Fibroblast of villous mesenchyme (primary cell): ENCODE measurements around the gene EMD. TPM values are rescaled to one million over a fixed set of nuclear protein-coding genes. Genes with fewer than 3 reads are reported as not detected.

ENCODE experiments used
- DNase-seq: peaks from one replicate; pipeline ENCODE4 v3.0.0-alpha.2; 2010; ENCODE audit warnings: low read depth
- H3K4me3 ChIP-seq: 2 replicates; pipeline ENCODE4 v1.5.1; 2011; ENCODE audit warnings: low read depth, mild to moderate bottlenecking, low read length
- total RNA-seq: library from RNA; depleted of rRNA; stranded (reverse); fragments of >200 nt; gene quantifications from 2 replicates; pipeline ENCODE4 v1.2.3, GENCODE V29; 2012
- TF ChIP-seq, protein P1 (sequence below): IDR thresholded peaks from 2 replicates; pipeline ENCODE4 v1.5.1; 2012; ENCODE audit warnings: low read depth, mild to moderate bottlenecking, low read length; ENCODE audit not compliant: insufficient read depth

Gene EMD
- total RNA-seq, 1 donor: 34.5 TPM

DNA sequence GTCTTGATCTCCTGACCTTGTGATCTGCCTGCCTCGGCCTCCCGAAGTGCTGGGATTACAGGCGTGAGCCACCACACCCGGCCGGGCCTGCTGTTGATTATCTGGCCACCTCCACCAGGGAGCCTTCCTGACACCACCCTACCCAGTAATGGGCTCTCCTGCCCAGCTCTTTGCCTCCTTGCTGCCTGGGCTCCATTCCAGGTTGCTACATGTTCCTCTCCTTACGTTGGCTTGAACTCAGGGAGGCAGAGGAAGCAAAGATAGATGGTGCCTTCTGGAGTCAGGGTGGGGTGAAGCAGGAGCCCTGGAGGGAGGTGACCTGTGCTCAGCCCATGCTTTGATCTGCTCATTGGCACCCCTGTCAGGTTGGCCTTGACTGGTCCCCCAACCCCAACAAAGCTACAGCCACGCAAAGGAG, 31.0 kb upstream of the EMD start:
- no peak overlapping the region for H3K4me3 ChIP-seq
- DNase-seq: no peak
- TF ChIP-seq, protein P1, sequence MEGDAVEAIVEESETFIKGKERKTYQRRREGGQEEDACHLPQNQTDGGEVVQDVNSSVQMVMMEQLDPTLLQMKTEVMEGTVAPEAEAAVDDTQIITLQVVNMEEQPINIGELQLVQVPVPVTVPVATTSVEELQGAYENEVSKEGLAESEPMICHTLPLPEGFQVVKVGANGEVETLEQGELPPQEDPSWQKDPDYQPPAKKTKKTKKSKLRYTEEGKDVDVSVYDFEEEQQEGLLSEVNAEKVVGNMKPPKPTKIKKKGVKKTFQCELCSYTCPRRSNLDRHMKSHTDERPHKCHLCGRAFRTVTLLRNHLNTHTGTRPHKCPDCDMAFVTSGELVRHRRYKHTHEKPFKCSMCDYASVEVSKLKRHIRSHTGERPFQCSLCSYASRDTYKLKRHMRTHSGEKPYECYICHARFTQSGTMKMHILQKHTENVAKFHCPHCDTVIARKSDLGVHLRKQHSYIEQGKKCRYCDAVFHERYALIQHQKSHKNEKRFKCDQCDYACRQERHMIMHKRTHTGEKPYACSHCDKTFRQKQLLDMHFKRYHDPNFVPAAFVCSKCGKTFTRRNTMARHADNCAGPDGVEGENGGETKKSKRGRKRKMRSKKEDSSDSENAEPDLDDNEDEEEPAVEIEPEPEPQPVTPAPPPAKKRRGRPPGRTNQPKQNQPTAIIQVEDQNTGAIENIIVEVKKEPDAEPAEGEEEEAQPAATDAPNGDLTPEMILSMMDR: no peak

GRCh38 chrX:154348646-154349358, 30.3 kb upstream of the EMD start:
- DNase-seq: no peak
- TF ChIP-seq, protein P1: no peak

GRCh38 chrX:154349359-154349935, 29.6 kb upstream of the EMD start:
- TF ChIP-seq, protein P1: no peak
- no peak overlapping the region for H3K4me3 ChIP-seq
- no peak for DNase-seq

More at GRCh38 chrX:154348646-154349358, 30.3 kb upstream of the EMD start:
- H3K4me3 ChIP-seq: no peak overlapping the region

GRCh38 chrX:154349979-154350378, 29.1 kb upstream of the EMD start:
- H3K4me3 ChIP-seq: no peak overlapping the region
- TF ChIP-seq, protein P1: no peak
- DNase-seq: no peak

- no peak overlapping the region for H3K4me3 ChIP-seq
- no peak for DNase-seq
- TF ChIP-seq, protein P1: no peak
These were observed 28.5 kb upstream of the EMD start for GRCh38 chrX:154350429-154351182.

DNA sequence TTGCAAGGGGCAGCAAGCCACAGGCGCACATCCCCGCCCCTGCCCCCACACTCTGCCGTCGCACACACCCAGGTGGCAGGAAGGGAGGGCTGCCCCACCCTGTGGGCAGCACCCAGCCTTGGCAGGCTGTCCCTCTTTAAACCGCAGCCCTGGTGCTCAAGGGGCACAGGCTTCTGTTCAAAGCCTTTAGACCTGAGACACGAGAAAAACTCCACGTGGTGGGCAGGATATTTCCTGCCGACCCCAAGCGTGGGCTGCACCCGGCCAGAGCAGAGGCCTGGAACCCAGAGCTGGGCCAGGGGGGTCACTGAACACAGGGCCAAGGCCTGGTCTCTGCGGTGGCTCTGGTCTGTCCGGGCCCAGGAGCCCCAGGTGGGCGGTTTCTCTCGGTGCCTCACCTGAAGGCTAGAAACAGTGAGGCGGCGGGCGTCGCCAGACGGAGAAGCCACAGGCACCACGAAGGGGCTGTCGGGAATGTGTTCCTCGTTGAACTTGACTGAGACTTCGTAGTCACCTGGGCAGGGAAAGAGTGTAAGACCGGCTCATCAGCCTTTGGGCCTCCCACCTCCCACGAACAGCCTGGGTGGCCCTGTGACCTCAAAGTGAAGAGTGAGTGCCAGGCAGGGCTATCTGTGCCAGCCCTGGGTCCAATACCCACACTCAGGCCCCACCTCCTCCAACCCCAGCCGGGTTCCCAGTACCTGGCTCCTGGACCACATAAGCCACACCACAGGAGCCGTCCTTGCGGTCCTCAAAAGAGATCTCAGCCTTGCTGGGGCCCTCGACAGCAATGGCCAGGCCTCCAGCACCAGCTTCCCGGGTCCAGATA, 27.7 kb upstream of the EMD start:
- TF ChIP-seq, protein P1: no peak
- DNase-seq: no peak
- H3K4me3 ChIP-seq: no peak overlapping the region
